CD4-positive, alpha-beta T cell treated with Interleukin-15 for 1 hour (primary cell): ENCODE results near the gene WASHC3.

ENCODE experiments used
- DNase-seq: peaks from one replicate; pipeline ENCODE4 v3.0.0-alpha.2; 2020

Gene WASHC3

GRCh38 chr12:101966496-101966895 is 95.3 kb downstream of the WASHC3 start:
- no peak for DNase-seq

GRCh38 chr12:101963697-101964096 is 98.1 kb downstream of the WASHC3 start:
- no peak for DNase-seq
